GM12873 (cell line): Measurements from ENCODE around the gene ALK.

ENCODE experiments used
- CTCF ChIP-seq: IDR thresholded peaks from 2 replicates; pipeline ENCODE4 v1.5.1; 2012; ENCODE audit warnings: low read depth, mild to moderate bottlenecking, moderate library complexity, low read length, control low read depth; ENCODE audit not compliant: insufficient read depth; ENCODE audit errors: missing control alignments

The ALK gene

GRCh38 chr2:29811378-29811777 lies 110.0 kb downstream of the ALK start:
- no peak for TF ChIP-seq CTCF

- TF ChIP-seq CTCF, result no peak
These were observed 110.4 kb downstream of the ALK start for GRCh38 chr2:29810956-29811355.

- no peak for TF ChIP-seq CTCF
These were observed 113.1 kb downstream of the ALK start for GRCh38 chr2:29808321-29808720.

GRCh38 chr2:29807082-29807481 lies 114.3 kb downstream of the ALK start:
- no peak for TF ChIP-seq CTCF

- no peak for TF ChIP-seq CTCF
These were observed 114.9 kb downstream of the ALK start for GRCh38 chr2:29806461-29806860.

GRCh38 chr2:29804671-29805070 lies 116.7 kb downstream of the ALK start:
- no peak for TF ChIP-seq CTCF

GRCh38 chr2:29803537-29803936 lies 117.8 kb downstream of the ALK start:
- TF ChIP-seq CTCF, result no peak
